ENCODE results near the gene SLC10A1. TPM values are rescaled to one million over a fixed set of nuclear protein-coding genes. Genes with fewer than 3 reads are reported as not detected.

SLC10A1 gene
- total RNA-seq, 1 experiment from 2014 or later = not detected

- Histone ChIP-seq H3T11ph (ENCODE audit: low read length) (no peak overlapping the region), H3K79me2 (ENCODE audit: insufficient read depth, low read length) (no peaks in the 10 kb centered on the region), H2AK5ac (ENCODE audit: insufficient read length, low read length) (no peak overlapping the region), H3K9me3 (ENCODE audit: control insufficient read depth, low read depth, low read length) (no peaks in the 10 kb centered on the region), H2BK15ac (ENCODE audit: low read depth, low read length) (no peak overlapping the region), H2AFZ (ENCODE audit: low read length) (no peak overlapping the region), H3K56ac (ENCODE audit: insufficient read length, low read depth, low read length) (no peak overlapping the region), H2BK12ac (ENCODE audit: insufficient read length, low read depth, low read length) (no peak overlapping the region), H3K18ac (ENCODE audit: insufficient read length, low read depth, low read length) (no peak overlapping the region), H2BK5ac (ENCODE audit: insufficient read length, low read length) (no peak overlapping the region), H3K14ac (ENCODE audit: insufficient read depth, low read length) (no peak overlapping the region), H4K5ac (ENCODE audit: insufficient read length, low read depth, low read length) (no peak overlapping the region), H2BK20ac (ENCODE audit: low read depth, low read length, poor library complexity, severe bottlenecking) (no peak overlapping the region), H3K79me1 (ENCODE audit: insufficient read depth, low read depth, low read length, poor library complexity, severe bottlenecking) (no peaks in the 10 kb centered on the region), H3K4me1 (ENCODE audit: insufficient read depth, low read length) (no peaks in the 10 kb centered on the region; the same call in 1 of the 2 replicates), H3K4me2 (ENCODE audit: insufficient read depth, insufficient read length, low read length) (no peak overlapping the region), H4K8ac (replicated peaks; ENCODE audit: insufficient read length, low read depth, low read length) (no peak overlapping the region), H3K4ac (ENCODE audit: low read depth, low read length) (no peak overlapping the region), H2BK120ac (ENCODE audit: low read depth, low read length, poor library complexity, severe bottlenecking) (no peak overlapping the region), H3K27ac (ENCODE audit: insufficient read length, low read depth, low read length) (no peak overlapping the region), H3K27me3 (ENCODE audit: insufficient read depth, low read length) (no peaks in the 10 kb centered on the region), H4K20me1 (ENCODE audit: control insufficient read depth, insufficient read depth, insufficient read length) (no peaks in the 10 kb centered on the region), H4K91ac (ENCODE audit: insufficient read length, low read depth, low read length) (no peak overlapping the region), H3K23ac (ENCODE audit: insufficient read length, low read depth, low read length) (no peak overlapping the region), H3K9ac (ENCODE audit: extremely low read depth, insufficient read length, low read length) (no peak overlapping the region), H3K23me2 (ENCODE audit: insufficient read length, low read depth, low read length, poor library complexity, severe bottlenecking) (no peaks in the 10 kb centered on the region)
- Mint-ChIP-seq H3K27me3 (ENCODE audit: low read depth) (no peaks in the 10 kb centered on the region), H3K9me3 (no peaks in the 10 kb centered on the region), H3K4me3 (no peak overlapping the region), H3K36me3 (ENCODE audit: insufficient read depth in 1 of 3, low read depth in 3 of 3) (no peaks in the 10 kb centered on the region), H3K27ac (no peak overlapping the region), H3K4me1 (no peaks in the 10 kb centered on the region)
- WGBS (ENCODE audit: extremely low coverage, insufficient read length, low lambda C conversion rate) = no CpG with 5 or more reads among the region's 2 CpGs
- TF ChIP-seq CTCF (conservative IDR thresholded peaks at IDR 0.05) = no peak
- no peak for DNase-seq
Observed at GRCh38 chr14:69844171-69844570, 47.1 kb upstream of the SLC10A1 start.

Measured in H9 (cell line).